Ascending aorta (tissue), 2 donors: Measurements from ENCODE around the gene ARF4. TPM values are rescaled to one million over a fixed set of nuclear protein-coding genes. Genes with fewer than 3 reads are reported as not detected.
A peak's percentile ranks its signal among the peaks of the same experiment; 100 is the strongest.

ENCODE experiments used
- DNase-seq, 2 donors: peaks; one replicate each; pipeline ENCODE4 v3.0.0-alpha.2; 2019; ENCODE audit warnings: low spot score in 2 of 2
- H3K27ac ChIP-seq, 2 donors: fragments of 200-600 bp; sonication (generic); one replicate each; pipeline ENCODE4 v1.5.1; 2016 to 2017; ENCODE audit warnings: mild to moderate bottlenecking in 1 of 2
- H3K27me3 ChIP-seq: fragments of 200-600 bp; sonication (generic); one replicate; pipeline ENCODE4 v1.5.1; 2017
- H3K36me3 ChIP-seq, 2 donors: fragments of 200-600 bp; sonication (generic); one replicate each; pipeline ENCODE4 v1.5.1; 2016
- H3K4me1 ChIP-seq, 2 donors: fragments of 200-600 bp; sonication (generic); one replicate each; pipeline ENCODE4 v1.5.1; 2016 to 2017; ENCODE audit warnings: mild to moderate bottlenecking in 1 of 2
- H3K4me3 ChIP-seq, 2 donors: fragments of 200-600 bp; sonication (generic); one replicate each; pipeline ENCODE4 v1.5.1; 2016 to 2017; ENCODE audit warnings: mild to moderate bottlenecking in 1 of 2
- H3K9me3 ChIP-seq, 2 donors: fragments of 200-600 bp; sonication (generic); one replicate each; pipeline ENCODE4 v1.5.1; 2016
- CTCF ChIP-seq, 3 experiments: fragments of 200-600 bp in 2 of 3; fragments of 450-650 bp in 1 of 3; sonication (generic) in 2 of 3; IDR thresholded peaks; one replicate each; pipeline ENCODE4 v1.5.1; 2016 to 2019; ENCODE audit warnings: antibody characterized with exemption in 3 of 3, mild to moderate bottlenecking in 1 of 3, moderate library complexity in 1 of 3
- intact Hi-C: fragments of 100-400 bp; cut with DNase I; formaldehyde crosslinking; loops from one replicate; pipeline ENCODE4 v1.15.1; 2023
- total RNA-seq: library from RNA; depleted of rRNA; stranded (reverse); fragments of >200 nt; gene quantifications from one replicate; pipeline ENCODE4 v1.1.0, GENCODE V29; 2016

ARF4 gene
- total RNA-seq, 1 donor from 2014 or later, result 50.0 TPM

- intact Hi-C loops, result no loop called here
- H3K4me3 ChIP-seq, result no peak overlapping the region
- H3K9me3 ChIP-seq, result peaks cover 7 to 12% of the 10 kb centered on the region in 2 donors
- TF ChIP-seq CTCF (IDR thresholded peaks at IDR 0.05), result no peak
- peaks cover 5 to 13% of the 10 kb centered on the region in 2 donors for H3K36me3 ChIP-seq
- DNase-seq, result no peak
- no peaks in the 10 kb centered on the region for H3K4me1 ChIP-seq
- H3K27ac ChIP-seq, result no peak overlapping the region
- H3K27me3 ChIP-seq, result no peaks in the 10 kb centered on the region
Observed at GRCh38 chr3:57604971-57605370, 7.8 kb upstream of the ARF4 start.

- H3K4me3 ChIP-seq, result no peak overlapping the region
- peaks cover 0 to 8% of the 10 kb centered on the region in 2 donors for H3K4me1 ChIP-seq
- TF ChIP-seq CTCF (IDR thresholded peaks at IDR 0.05), result no peak
- H3K36me3 ChIP-seq, result peaks cover 0 to 5% of the 10 kb centered on the region in 2 donors
- no peak for DNase-seq
- no peaks in the 10 kb centered on the region for H3K27me3 ChIP-seq
- H3K27ac ChIP-seq, result no peak overlapping the region
- intact Hi-C loops, result no loop called here
- H3K9me3 ChIP-seq, result no peaks in the 10 kb centered on the region
Observed at GRCh38 chr3:57600195-57600594, 3.1 kb upstream of the ARF4 start.

- intact Hi-C loops, result loop anchor here (5.0 kb wide), 1 partner anchor 917 kb away; the partner anchor contains the start of gene TASOR
- Histone ChIP-seq H3K36me3 (no peaks in the 10 kb centered on the region), H3K4me1 (peaks cover 0 to 15% of the 10 kb centered on the region in 2 donors), H3K9me3 (no peaks in the 10 kb centered on the region), H3K27ac (peak overlapping the region; percentile 85 to 99), H3K27me3 (no peaks in the 10 kb centered on the region), H3K4me3 (peak overlapping the region; percentile 64 to 66)
- no peak for DNase-seq
- TF ChIP-seq CTCF (IDR thresholded peaks at IDR 0.05), result no peak
Observed at GRCh38 chr3:57598765-57599360, 1.7 kb upstream of the ARF4 start.

- H3K4me3 ChIP-seq, result peak overlapping the region; percentile 80 to 95
- DNase-seq, result peak; percentile 49 to 93
- no peaks in the 10 kb centered on the region for H3K36me3 ChIP-seq
- peaks cover 0 to 36% of the 10 kb centered on the region in 2 donors for H3K4me1 ChIP-seq
- TF ChIP-seq CTCF (IDR thresholded peaks at IDR 0.05), result no peak
- H3K27ac ChIP-seq, result peak overlapping the region; percentile 96 to 99
- no peaks in the 10 kb centered on the region for H3K27me3 ChIP-seq
- no peaks in the 10 kb centered on the region for H3K9me3 ChIP-seq
- intact Hi-C loops, result loop anchor here (1.0 to 5.0 kb wide), 8 partner anchors 40 to 914 kb away; partner anchors contain the start of genes APPL1, HTD2, IL17RD and PDE12
Observed at GRCh38 chr3:57596495-57597126, 533 bp downstream of the ARF4 start.

- Histone ChIP-seq H3K4me1 (peaks cover 0 to 37% of the 10 kb centered on the region in 2 donors), H3K4me3 (peak overlapping the region; percentile 80 to 95), H3K27ac (peak overlapping the region; percentile 96 to 99), H3K9me3 (no peaks in the 10 kb centered on the region), H3K27me3 (no peaks in the 10 kb centered on the region), H3K36me3 (no peaks in the 10 kb centered on the region)
- intact Hi-C loops, result no loop called here
- no peak for DNase-seq
- no peak for TF ChIP-seq CTCF (IDR thresholded peaks at IDR 0.05)
Observed at GRCh38 chr3:57594576-57594975, 2.6 kb downstream of the ARF4 start.
